SK-N-SH (cell line): ENCODE data around the gene MANF. TPM values are rescaled to one million over a fixed set of nuclear protein-coding genes. Genes with fewer than 3 reads are reported as not detected.

ENCODE experiments used
- CHD2 ChIP-seq: fragments of 150-350 bp; IDR thresholded peaks from 2 replicates; pipeline ENCODE4 v1.6.1; 2018; ENCODE audit warnings: low read length; ENCODE audit not compliant: partially characterized antibody
- ELF1 ChIP-seq: IDR thresholded peaks from 2 replicates; pipeline ENCODE4 v1.4.0; 2012
- FOSL2 ChIP-seq: IDR thresholded peaks from 2 replicates; pipeline ENCODE4 v1.4.0; 2012; ENCODE audit warnings: low read depth, mild to moderate bottlenecking, moderate library complexity, borderline replicate concordance
- FOXJ3 ChIP-seq: sonication (generic); formaldehyde crosslinking; IDR thresholded peaks from 2 replicates; pipeline ENCODE4 v1.5.1; 2020; ENCODE audit warnings: mild to moderate bottlenecking, missing genetic modification reagents
- JUND ChIP-seq: IDR thresholded peaks from 2 replicates; pipeline ENCODE4 v1.4.0; 2012
- MXI1 ChIP-seq: IDR thresholded peaks from 2 replicates; pipeline ENCODE4 v1.6.1; 2012; ENCODE audit warnings: mild to moderate bottlenecking, low read depth, low read length, improper control_type of control experiment
- NFIC ChIP-seq: IDR thresholded peaks from 2 replicates; pipeline ENCODE4 v1.4.0; 2012; ENCODE audit warnings: borderline replicate concordance
- RCOR1 ChIP-seq: fragments of 150-350 bp; IDR thresholded peaks from 2 replicates; pipeline ENCODE4 v1.6.1; 2017; ENCODE audit warnings: antibody characterized with exemption, low read length
- RXRA ChIP-seq: IDR thresholded peaks from 2 replicates; pipeline ENCODE4 v1.4.0; 2012; ENCODE audit warnings: low read depth, mild to moderate bottlenecking, borderline replicate concordance
- SMC3 ChIP-seq: IDR thresholded peaks from 2 replicates; pipeline ENCODE4 v1.6.1; 2012; ENCODE audit warnings: low read depth, low read length, improper control_type of control experiment
- TAF1 ChIP-seq: IDR thresholded peaks from 2 replicates; pipeline ENCODE4 v1.6.1; 2012; ENCODE audit warnings: low read depth, mild to moderate bottlenecking, low read length, moderate library complexity, borderline replicate concordance
- TCF12 ChIP-seq: IDR thresholded peaks from 2 replicates; pipeline ENCODE4 v1.4.0; 2012
- YY1 ChIP-seq: IDR thresholded peaks from 2 replicates; pipeline ENCODE4 v1.4.0; 2012; ENCODE audit warnings: low read depth, mild to moderate bottlenecking
- polyA plus RNA-seq, 3 experiments: library from polyadenylated mRNA; depleted of rRNA; stranded (reverse); fragments of >200 nt; gene quantifications; 2 replicates each; pipeline ENCODE4 v1.2.3, GENCODE V29; 2012
- TF ChIP-seq, protein P1 (sequence below): IDR thresholded peaks from 2 replicates; pipeline ENCODE4 v1.6.1; 2012; ENCODE audit warnings: mild to moderate bottlenecking, low read depth, low read length, moderate library complexity
- TF ChIP-seq, protein P2 (sequence below): fragments of 150-350 bp; IDR thresholded peaks from 2 replicates; pipeline ENCODE4 v1.6.1; 2017; ENCODE audit warnings: antibody characterized with exemption, low read length, low read depth, borderline replicate concordance
- TF ChIP-seq, protein P3 (sequence below): IDR thresholded peaks from 2 replicates; pipeline ENCODE4 v1.4.0; 2012; ENCODE audit warnings: low read depth, borderline replicate concordance
- TF ChIP-seq, protein P4 (sequence below): fragments of 150-350 bp; IDR thresholded peaks from 2 replicates; pipeline ENCODE4 v1.6.1; 2016; ENCODE audit warnings: mild to moderate bottlenecking, low read depth, low read length

MANF gene
- polyA plus RNA-seq, 1 of the 3 experiments (the other 2 are of a cell fraction): 121 TPM

DNA sequence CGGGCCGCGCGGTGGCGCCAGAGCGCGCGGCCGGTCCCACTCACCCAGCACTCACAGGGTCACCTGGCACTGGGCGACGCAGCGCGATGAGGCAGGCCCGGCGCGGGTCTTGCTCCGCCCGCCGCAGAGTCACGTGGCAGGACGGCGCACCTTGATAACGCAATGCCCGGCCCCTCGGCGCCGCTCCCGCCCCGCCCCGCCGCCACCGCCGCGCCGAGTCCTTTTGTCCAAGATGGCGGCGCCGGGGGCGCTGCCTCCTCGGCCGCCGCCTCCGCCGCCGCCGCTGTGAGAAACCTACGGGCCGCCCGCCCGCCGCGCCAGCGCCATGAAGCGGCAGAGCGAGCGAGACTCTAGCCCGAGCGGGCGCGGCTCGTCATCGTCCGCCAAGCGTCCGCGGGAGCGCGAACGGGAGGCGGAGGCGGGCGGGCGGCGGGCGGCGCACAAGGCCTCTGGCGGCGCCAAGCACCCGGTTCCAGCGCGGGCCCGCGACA lies 6.0 kb downstream of the MANF start, which contains the start of gene RBM15B (continued):
- TF ChIP-seq RCOR1 (0 out of 2 replicates have a peak, but pooled peaks have one; percentile 53), YY1 (peak; percentile 87), FOSL2 (no peak), MXI1 (peak; percentile 78; the same call in 1 of the 2 replicates), ELF1 (no peak), CHD2 (peak; percentile 78), RXRA (no peak), NFIC (no peak; the same call in 1 of the 2 replicates), TAF1 (peak; percentile 75; the same call in 1 of the 2 replicates), TCF12 (peak; percentile 42; the same call in 1 of the 2 replicates), FOXJ3 (CRISPR knock-in tag) (no peak), SMC3 (peak; percentile 52), JUND (no peak)
- TF ChIP-seq, protein P1, sequence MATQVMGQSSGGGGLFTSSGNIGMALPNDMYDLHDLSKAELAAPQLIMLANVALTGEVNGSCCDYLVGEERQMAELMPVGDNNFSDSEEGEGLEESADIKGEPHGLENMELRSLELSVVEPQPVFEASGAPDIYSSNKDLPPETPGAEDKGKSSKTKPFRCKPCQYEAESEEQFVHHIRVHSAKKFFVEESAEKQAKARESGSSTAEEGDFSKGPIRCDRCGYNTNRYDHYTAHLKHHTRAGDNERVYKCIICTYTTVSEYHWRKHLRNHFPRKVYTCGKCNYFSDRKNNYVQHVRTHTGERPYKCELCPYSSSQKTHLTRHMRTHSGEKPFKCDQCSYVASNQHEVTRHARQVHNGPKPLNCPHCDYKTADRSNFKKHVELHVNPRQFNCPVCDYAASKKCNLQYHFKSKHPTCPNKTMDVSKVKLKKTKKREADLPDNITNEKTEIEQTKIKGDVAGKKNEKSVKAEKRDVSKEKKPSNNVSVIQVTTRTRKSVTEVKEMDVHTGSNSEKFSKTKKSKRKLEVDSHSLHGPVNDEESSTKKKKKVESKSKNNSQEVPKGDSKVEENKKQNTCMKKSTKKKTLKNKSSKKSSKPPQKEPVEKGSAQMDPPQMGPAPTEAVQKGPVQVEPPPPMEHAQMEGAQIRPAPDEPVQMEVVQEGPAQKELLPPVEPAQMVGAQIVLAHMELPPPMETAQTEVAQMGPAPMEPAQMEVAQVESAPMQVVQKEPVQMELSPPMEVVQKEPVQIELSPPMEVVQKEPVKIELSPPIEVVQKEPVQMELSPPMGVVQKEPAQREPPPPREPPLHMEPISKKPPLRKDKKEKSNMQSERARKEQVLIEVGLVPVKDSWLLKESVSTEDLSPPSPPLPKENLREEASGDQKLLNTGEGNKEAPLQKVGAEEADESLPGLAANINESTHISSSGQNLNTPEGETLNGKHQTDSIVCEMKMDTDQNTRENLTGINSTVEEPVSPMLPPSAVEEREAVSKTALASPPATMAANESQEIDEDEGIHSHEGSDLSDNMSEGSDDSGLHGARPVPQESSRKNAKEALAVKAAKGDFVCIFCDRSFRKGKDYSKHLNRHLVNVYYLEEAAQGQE: 0 out of 2 replicates have a peak, but pooled peaks have one; percentile 17
- TF ChIP-seq, protein P2, sequence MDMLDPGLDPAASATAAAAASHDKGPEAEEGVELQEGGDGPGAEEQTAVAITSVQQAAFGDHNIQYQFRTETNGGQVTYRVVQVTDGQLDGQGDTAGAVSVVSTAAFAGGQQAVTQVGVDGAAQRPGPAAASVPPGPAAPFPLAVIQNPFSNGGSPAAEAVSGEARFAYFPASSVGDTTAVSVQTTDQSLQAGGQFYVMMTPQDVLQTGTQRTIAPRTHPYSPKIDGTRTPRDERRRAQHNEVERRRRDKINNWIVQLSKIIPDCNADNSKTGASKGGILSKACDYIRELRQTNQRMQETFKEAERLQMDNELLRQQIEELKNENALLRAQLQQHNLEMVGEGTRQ: peak; percentile 93
- TF ChIP-seq, protein P3, sequence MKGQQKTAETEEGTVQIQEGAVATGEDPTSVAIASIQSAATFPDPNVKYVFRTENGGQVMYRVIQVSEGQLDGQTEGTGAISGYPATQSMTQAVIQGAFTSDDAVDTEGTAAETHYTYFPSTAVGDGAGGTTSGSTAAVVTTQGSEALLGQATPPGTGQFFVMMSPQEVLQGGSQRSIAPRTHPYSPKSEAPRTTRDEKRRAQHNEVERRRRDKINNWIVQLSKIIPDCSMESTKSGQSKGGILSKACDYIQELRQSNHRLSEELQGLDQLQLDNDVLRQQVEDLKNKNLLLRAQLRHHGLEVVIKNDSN: peak; percentile 97
- TF ChIP-seq, protein P4, sequence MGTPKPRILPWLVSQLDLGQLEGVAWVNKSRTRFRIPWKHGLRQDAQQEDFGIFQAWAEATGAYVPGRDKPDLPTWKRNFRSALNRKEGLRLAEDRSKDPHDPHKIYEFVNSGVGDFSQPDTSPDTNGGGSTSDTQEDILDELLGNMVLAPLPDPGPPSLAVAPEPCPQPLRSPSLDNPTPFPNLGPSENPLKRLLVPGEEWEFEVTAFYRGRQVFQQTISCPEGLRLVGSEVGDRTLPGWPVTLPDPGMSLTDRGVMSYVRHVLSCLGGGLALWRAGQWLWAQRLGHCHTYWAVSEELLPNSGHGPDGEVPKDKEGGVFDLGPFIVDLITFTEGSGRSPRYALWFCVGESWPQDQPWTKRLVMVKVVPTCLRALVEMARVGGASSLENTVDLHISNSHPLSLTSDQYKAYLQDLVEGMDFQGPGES: no peak
